Chondrocyte (in vitro differentiated cells): Measurements from ENCODE around the gene GPR27. TPM values are rescaled to one million over a fixed set of nuclear protein-coding genes. Genes with fewer than 3 reads are reported as not detected.

Experiments used
- DNase-seq: peaks from one replicate; pipeline ENCODE4 v3.0.0; 2021; ENCODE audit warnings: mixed read lengths, low spot score
- H3K27ac Mint-ChIP-seq: one replicate; pipeline ENCODE4 v1.8.0; 2021; ENCODE audit warnings: mild to moderate bottlenecking, moderate library complexity, mixed read lengths; ENCODE audit not compliant: unreplicated experiment
- H3K27me3 Mint-ChIP-seq: 2 replicates; pipeline ENCODE4 v1.8.0; 2021; ENCODE audit warnings: low read depth, mixed read lengths
- H3K36me3 Mint-ChIP-seq: 2 replicates; pipeline ENCODE4 v1.8.0; 2021; ENCODE audit warnings: low read depth, mixed read lengths
- H3K4me1 Mint-ChIP-seq: 2 replicates; pipeline ENCODE4 v1.8.0; 2021; ENCODE audit warnings: low read depth, mild to moderate bottlenecking, mixed read lengths
- H3K4me3 Mint-ChIP-seq: one replicate; pipeline ENCODE4 v1.8.0; 2021; ENCODE audit warnings: mild to moderate bottlenecking, moderate library complexity, mixed read lengths; ENCODE audit not compliant: unreplicated experiment
- H3K9me3 Mint-ChIP-seq: 2 replicates; pipeline ENCODE4 v1.8.0; 2021; ENCODE audit warnings: low read depth, mixed read lengths
- CTCF ChIP-seq: fragments of 200-600 bp; sonication (generic); IDR thresholded peaks from 2 replicates; pipeline ENCODE4 v1.5.0; 2021; ENCODE audit warnings: antibody characterized with exemption, mild to moderate bottlenecking, moderate library complexity
- total RNA-seq: library from RNA; stranded (reverse); gene quantifications from 3 replicates; pipeline ENCODE4 v1.2.1, GENCODE V29; 2021

The GPR27 gene
- total RNA-seq, 1 donor from 2014 or later, result 5.5 TPM

GRCh38 chr3:71724584-71725270 lies 28.9 kb upstream of the GPR27 start:
- peak overlapping the region; percentile 73 for H3K4me3 Mint-ChIP-seq
- no peak for TF ChIP-seq CTCF
- H3K9me3 Mint-ChIP-seq, result no peaks in the 10 kb centered on the region
- DNase-seq, result no peak
- peaks cover 15% of the 10 kb centered on the region for H3K27me3 Mint-ChIP-seq
- peaks cover 2% of the 10 kb centered on the region for H3K36me3 Mint-ChIP-seq
- H3K27ac Mint-ChIP-seq, result no peak overlapping the region
- H3K4me1 Mint-ChIP-seq, result peaks cover 11% of the 10 kb centered on the region

GRCh38 chr3:71725271-71725991 lies 28.2 kb upstream of the GPR27 start, which contains the start of gene EIF4E3:
Gene EIF4E3 (minus strand): TSS chr3:71725402. CDS start chr3:71725367, 35 bp downstream.
- peaks cover 2% of the 10 kb centered on the region for H3K36me3 Mint-ChIP-seq
- H3K4me3 Mint-ChIP-seq, result peak within 1 kb of the TSS; percentile 73
- TF ChIP-seq CTCF, result no peak
- peak within 1 kb of the TSS; percentile 12 for H3K27ac Mint-ChIP-seq
- H3K9me3 Mint-ChIP-seq, result no peaks in the 10 kb centered on the region
- peaks cover 15% of the 10 kb centered on the region for H3K27me3 Mint-ChIP-seq
- DNase-seq, result peak; percentile 91
- H3K4me1 Mint-ChIP-seq, result peaks cover 11% of the 10 kb centered on the region

- Mint-ChIP-seq H3K4me3 (peak overlapping the region; percentile 73), H3K27me3 (peaks cover 15% of the 10 kb centered on the region), H3K27ac (no peak overlapping the region), H3K36me3 (peaks cover 2% of the 10 kb centered on the region), H3K9me3 (no peaks in the 10 kb centered on the region), H3K4me1 (peaks cover 11% of the 10 kb centered on the region)
- no peak for DNase-seq
- no peak for TF ChIP-seq CTCF
These were observed 27.5 kb upstream of the GPR27 start for GRCh38 chr3:71726146-71726545.

GRCh38 chr3:71728632-71729342 lies 24.9 kb upstream of the GPR27 start:
- peaks cover 11% of the 10 kb centered on the region for H3K4me1 Mint-ChIP-seq
- H3K4me3 Mint-ChIP-seq, result no peak overlapping the region
- peaks cover 2% of the 10 kb centered on the region for H3K36me3 Mint-ChIP-seq
- DNase-seq, result no peak
- no peak overlapping the region for H3K27ac Mint-ChIP-seq
- no peak for TF ChIP-seq CTCF
- no peaks in the 10 kb centered on the region for H3K9me3 Mint-ChIP-seq
- H3K27me3 Mint-ChIP-seq, result peaks cover 6% of the 10 kb centered on the region

GRCh38 chr3:71732637-71733036 lies 21.0 kb upstream of the GPR27 start:
- Mint-ChIP-seq H3K27me3 (peaks cover 29% of the 10 kb centered on the region), H3K4me3 (no peak overlapping the region), H3K9me3 (peaks cover 4% of the 10 kb centered on the region), H3K4me1 (no peaks in the 10 kb centered on the region), H3K36me3 (peaks cover 5% of the 10 kb centered on the region), H3K27ac (no peak overlapping the region)
- no peak for DNase-seq
- no peak for TF ChIP-seq CTCF
